Measurements from ENCODE around the gene CPED1. TPM values are rescaled to one million over a fixed set of nuclear protein-coding genes. Genes with fewer than 3 reads are reported as not detected.

The CPED1 gene
- total RNA-seq, 4 donors from 2014 or later: 15.0 to 32.1 (median 21.8) TPM

DNA sequence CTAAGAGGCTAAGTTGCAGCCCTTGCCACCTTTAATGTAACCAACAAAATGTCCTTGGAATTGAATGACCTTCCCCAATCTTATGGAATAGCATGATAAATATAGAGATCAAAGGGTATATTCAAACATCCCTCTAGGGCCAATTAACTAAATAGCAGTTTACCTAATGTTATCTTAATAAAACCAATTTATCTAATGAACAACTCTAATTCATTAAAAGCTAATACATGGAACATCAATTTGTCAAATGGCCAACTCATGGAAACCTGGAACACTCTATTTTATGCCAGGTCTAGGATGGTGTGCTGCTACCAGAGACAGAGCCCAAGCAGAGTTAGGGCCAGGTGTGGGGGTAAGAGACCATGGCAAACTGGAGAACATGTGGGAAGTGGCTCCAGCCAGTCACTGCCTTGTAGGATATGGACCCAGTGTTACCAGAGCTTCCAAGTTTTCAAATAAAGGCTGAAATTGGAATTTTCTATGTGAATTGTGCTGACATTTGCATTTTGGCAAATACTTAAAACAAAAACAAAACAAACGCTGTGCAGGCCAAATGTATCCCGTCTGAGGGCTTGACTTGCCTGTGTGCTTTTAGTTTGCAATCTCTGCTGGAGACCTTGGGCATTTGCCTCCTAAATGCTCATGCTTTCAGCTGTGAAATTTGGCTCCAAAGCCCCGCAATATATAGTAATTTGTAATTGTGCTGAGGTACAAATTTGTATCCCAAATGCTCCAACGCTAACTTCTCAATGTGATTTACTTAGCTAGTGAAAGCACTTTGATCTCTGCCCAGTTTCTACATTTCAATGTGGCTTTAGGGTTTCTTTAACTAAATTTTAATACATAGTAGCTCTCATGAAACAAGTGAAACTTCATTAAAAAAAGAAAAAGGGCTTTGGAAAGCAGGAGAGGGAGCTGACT lies 55.1 kb downstream of the CPED1 start:
- TF ChIP-seq POLR2A (IDR thresholded peaks at IDR 0.05) (no peak), EP300 (IDR thresholded peaks at IDR 0.05) (no peak)
- TF ChIP-seq, protein P1, sequence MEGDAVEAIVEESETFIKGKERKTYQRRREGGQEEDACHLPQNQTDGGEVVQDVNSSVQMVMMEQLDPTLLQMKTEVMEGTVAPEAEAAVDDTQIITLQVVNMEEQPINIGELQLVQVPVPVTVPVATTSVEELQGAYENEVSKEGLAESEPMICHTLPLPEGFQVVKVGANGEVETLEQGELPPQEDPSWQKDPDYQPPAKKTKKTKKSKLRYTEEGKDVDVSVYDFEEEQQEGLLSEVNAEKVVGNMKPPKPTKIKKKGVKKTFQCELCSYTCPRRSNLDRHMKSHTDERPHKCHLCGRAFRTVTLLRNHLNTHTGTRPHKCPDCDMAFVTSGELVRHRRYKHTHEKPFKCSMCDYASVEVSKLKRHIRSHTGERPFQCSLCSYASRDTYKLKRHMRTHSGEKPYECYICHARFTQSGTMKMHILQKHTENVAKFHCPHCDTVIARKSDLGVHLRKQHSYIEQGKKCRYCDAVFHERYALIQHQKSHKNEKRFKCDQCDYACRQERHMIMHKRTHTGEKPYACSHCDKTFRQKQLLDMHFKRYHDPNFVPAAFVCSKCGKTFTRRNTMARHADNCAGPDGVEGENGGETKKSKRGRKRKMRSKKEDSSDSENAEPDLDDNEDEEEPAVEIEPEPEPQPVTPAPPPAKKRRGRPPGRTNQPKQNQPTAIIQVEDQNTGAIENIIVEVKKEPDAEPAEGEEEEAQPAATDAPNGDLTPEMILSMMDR (IDR thresholded peaks at IDR 0.05): no peak
- DNase-seq (ENCODE audit: low spot score in 2 of 2): no peak
- 68 to 72% methylated on average over 4 of the region's 4 CpGs for WGBS, 2 donors
- Histone ChIP-seq H3K36me3 (peaks cover 0 to 15% (median 0%) of the 10 kb centered on the region in 3 donors), H3K9me3 (no peaks in the 10 kb centered on the region), H3K27ac (no peak overlapping the region), H3K4me1 (peaks cover 0 to 31% (median 0%) of the 10 kb centered on the region in 4 donors), H3K27me3 (no peaks in the 10 kb centered on the region), H3K4me3 (no peak overlapping the region)

GRCh38 chr7:121045090-121045489 lies 56.6 kb downstream of the CPED1 start:
- Histone ChIP-seq H3K27me3 (no peaks in the 10 kb centered on the region), H3K9me3 (no peaks in the 10 kb centered on the region), H3K4me1 (peaks cover 0 to 39% (median 0%) of the 10 kb centered on the region in 4 donors), H3K36me3 (peaks cover 0 to 16% (median 0%) of the 10 kb centered on the region in 3 donors), H3K27ac (no peak overlapping the region), H3K4me3 (no peak overlapping the region)
- 64 to 95% methylated on average over 1 of the region's 1 CpG for WGBS, 2 donors
- DNase-seq (ENCODE audit: low spot score in 2 of 2): no peak
- TF ChIP-seq, protein P1 (IDR thresholded peaks at IDR 0.05): no peak
- TF ChIP-seq POLR2A (IDR thresholded peaks at IDR 0.05) (no peak), EP300 (IDR thresholded peaks at IDR 0.05) (no peak)

GRCh38 chr7:121046009-121046408 lies 57.5 kb downstream of the CPED1 start:
- no peaks in the 10 kb centered on the region for H3K9me3 ChIP-seq
- H3K27ac ChIP-seq: no peak overlapping the region
- DNase-seq (ENCODE audit: low spot score in 2 of 2): no peak

GRCh38 chr7:121046893-121047468 lies 58.5 kb downstream of the CPED1 start:
- Histone ChIP-seq H3K36me3 (peaks cover 0 to 16% (median 0%) of the 10 kb centered on the region in 3 donors), H3K9me3 (no peaks in the 10 kb centered on the region), H3K4me3 (no peak overlapping the region), H3K27me3 (no peaks in the 10 kb centered on the region), H3K4me1 (peaks cover 0 to 31% (median 0%) of the 10 kb centered on the region in 4 donors), H3K27ac (no peak overlapping the region)
- no peak for DNase-seq (ENCODE audit: low spot score in 2 of 2)
- WGBS, 2 donors: 91 to 93% methylated on average over 2 of the region's 2 CpGs
- TF ChIP-seq EP300 (IDR thresholded peaks at IDR 0.05): no peak

More at GRCh38 chr7:121046009-121046408, 57.5 kb downstream of the CPED1 start:
- TF ChIP-seq POLR2A (IDR thresholded peaks at IDR 0.05) (no peak), EP300 (IDR thresholded peaks at IDR 0.05) (no peak)
- TF ChIP-seq, protein P1 (IDR thresholded peaks at IDR 0.05): no peak
- Histone ChIP-seq H3K4me1 (peaks cover 0 to 39% (median 0%) of the 10 kb centered on the region in 4 donors), H3K36me3 (peaks cover 0 to 16% (median 0%) of the 10 kb centered on the region in 3 donors), H3K4me3 (no peak overlapping the region), H3K27me3 (no peaks in the 10 kb centered on the region)
- WGBS, 2 donors: 66 to 78% methylated on average over 4 of the region's 4 CpGs

DNA sequence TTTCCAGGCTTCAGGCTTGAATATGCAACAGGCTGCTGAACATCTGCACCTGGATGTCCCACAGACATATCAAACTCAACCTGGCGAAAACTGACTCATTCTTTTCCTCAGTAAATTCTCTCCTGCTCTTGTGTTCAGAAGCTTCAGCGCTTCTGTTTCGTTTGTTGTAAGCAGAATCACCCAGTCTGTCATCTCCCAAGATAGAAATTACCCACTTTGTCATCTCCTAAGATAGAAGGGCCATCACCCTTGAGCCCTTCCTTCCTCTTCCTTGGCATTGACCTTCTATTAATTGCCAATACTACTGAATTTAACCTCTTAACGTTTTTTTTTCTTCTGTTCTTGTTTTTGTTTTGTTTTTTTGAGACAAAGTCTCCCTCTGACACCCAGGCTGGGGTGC lies 59.7 kb downstream of the CPED1 start:
- H3K27ac ChIP-seq: no peak overlapping the region
- peaks cover 0 to 16% (median 0%) of the 10 kb centered on the region in 3 donors for H3K36me3 ChIP-seq

More for the DNA sequence above, 59.7 kb downstream of the CPED1 start:
- no peaks in the 10 kb centered on the region for H3K9me3 ChIP-seq
- H3K27me3 ChIP-seq: no peaks in the 10 kb centered on the region
- TF ChIP-seq EP300 (IDR thresholded peaks at IDR 0.05) (no peak), POLR2A (IDR thresholded peaks at IDR 0.05) (no peak)
- TF ChIP-seq, protein P1 (IDR thresholded peaks at IDR 0.05): no peak
- 58 to 65% methylated on average over 4 of the region's 4 CpGs for WGBS, 2 donors
- H3K4me3 ChIP-seq: no peak overlapping the region
- DNase-seq (ENCODE audit: low spot score in 2 of 2): no peak
- peaks cover 0 to 27% (median 0%) of the 10 kb centered on the region in 4 donors for H3K4me1 ChIP-seq

Measured in tibial nerve (tissue), 4 donors.